Transverse colon (tissue), 4 donors: ENCODE measurements around the gene TMEM132C.

Experiments used
- CTCF ChIP-seq, 5 experiments: fragments of 200-600 bp in 3 of 5; fragments of 450-650 bp in 2 of 5; sonication (generic) in 3 of 5; IDR thresholded peaks; 1 replicate in 2 of 5; 2 replicates in 3 of 5; pipeline ENCODE4 v1.5.1; 2016 to 2017; ENCODE audit warnings: antibody characterized with exemption in 5 of 5, inconsistent platforms in 3 of 5, mild to moderate bottlenecking in 2 of 5, moderate library complexity in 1 of 5
- POLR2AphosphoS5 ChIP-seq, 3 donors: sonication (generic); formaldehyde crosslinking; IDR thresholded peaks; one replicate each; pipeline ENCODE4 v1.6.1; 2016; ENCODE audit warnings: antibody characterized with exemption in 3 of 3

- TF ChIP-seq POLR2AphosphoS5 (IDR thresholded peaks at IDR 0.05) (no peak), CTCF (IDR thresholded peaks at IDR 0.05) (no peak)
Measured at GRCh38 chr12:128424931-128425431, 158.0 kb downstream of the TMEM132C start.
